AML-193 (cell line): ENCODE results near the gene WNK1.
"Not testable (repeated sequence)": the region's sequence is repeated elsewhere in the genome, so short reads cannot be mapped to it uniquely, and the experiment has no call there.

Experiments
- DNase-seq, 2 experiments: peaks; one replicate each; lab custom pipeline; 2025; lab: John Stamatoyannopoulos, UW

The WNK1 gene

GRCh38 chr12:751999-752694 is at the start of gene WNK1:
Gene WNK1, plus strand, starts transcription at chr12:752579. Its CDS starts 987 bp downstream, at chr12:753566.
- DNase-seq = peak; percentile 95 to 96

GRCh38 chr12:704516-705242 is 47.7 kb upstream of the WNK1 start:
- no peak for DNase-seq

- not testable (repeated sequence) for DNase-seq
These were observed 44.3 kb upstream of the WNK1 start for GRCh38 chr12:708084-708483.

DNA sequence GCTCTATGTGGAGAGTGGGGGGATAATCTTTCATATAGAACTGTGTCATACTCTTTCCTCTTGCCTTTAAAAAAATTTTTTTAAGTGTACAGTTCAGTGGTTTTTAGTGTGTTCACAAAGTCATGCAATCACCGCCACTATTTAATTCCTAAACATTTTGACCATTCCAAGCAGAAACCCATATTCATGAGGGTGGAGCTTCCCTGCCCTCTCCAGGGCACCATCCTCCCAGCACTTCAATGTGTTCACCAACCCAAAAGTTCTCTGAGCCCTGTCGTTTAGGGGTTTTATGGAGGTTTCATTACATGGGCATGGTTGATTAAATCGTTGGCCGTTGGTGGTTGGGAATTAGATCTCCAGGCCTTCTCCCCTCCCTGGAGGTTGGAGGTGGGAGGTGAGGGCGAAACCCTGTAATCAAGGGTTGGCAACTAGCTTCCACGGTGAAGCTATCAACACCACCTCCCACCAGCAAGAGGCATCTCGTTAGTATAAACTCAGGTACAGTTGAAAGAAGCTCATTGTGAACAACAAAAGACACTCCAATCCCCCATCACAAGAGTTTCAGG is 42.8 kb upstream of the WNK1 start:
- no peak for DNase-seq

DNA sequence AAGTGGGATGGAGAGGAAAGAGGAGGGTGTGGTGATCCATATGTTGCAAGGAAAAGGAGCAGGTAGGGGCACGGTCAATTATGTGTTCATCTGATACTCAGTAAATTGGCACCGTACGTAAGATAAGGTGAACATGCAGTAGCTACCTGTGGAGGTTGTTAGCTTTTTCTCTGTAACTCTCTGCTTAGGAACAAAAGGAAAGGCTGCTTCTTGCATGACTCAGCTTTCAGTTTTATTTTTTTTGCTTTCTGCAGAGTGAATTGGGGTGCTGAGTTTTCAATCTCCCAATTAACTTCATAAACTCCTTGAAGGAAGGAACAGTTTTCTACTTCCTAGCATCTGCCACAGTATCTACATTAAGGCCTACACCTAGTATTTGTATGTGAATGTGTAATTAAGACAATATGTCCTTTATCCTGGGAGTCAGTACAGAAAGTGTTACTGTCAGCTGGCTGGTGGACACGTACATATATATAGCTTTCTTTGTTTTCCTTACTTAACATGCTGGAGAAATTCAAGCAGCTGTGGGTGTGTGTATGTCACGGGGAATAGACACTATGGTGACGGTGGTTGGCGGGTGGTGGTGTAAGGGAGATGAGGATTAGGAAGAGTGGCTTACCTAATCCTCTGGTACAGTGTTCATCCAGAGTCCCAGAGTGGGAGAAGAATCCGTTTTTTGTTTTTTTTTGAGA is 40.1 kb upstream of the WNK1 start:
- no peak for DNase-seq

DNA sequence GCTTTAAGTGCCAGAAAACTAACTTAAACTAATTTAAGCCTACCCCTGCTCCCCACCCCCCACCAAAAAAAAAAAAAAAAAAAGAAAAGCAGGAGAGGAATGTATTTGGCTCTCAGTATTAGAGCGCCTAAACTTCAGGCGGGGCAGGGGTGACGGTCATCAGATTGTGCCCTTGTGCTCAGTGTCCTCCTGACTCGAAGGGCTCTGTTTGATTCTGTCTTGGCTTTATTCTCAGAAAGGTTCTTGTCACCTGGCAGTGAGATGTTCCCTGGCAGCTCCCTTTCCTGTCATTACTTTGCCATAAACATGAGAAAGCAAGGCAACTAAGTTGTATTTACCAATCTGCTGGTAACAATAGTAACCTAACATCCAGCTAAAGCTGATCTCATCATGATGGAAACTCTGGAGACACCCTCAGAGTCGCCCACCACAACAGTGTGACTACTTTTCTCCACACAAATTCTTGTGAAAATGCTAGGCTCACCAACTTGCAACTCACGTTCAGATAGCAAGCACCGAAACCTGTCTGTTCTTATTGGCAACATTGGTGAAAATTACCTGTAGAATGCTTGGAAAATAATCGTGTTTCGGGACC is 39.0 kb upstream of the WNK1 start:
- no peak for DNase-seq

- no peak for DNase-seq
These were observed 35.9 kb upstream of the WNK1 start for GRCh38 chr12:716506-716905.

- no peak for DNase-seq
These were observed 33.6 kb upstream of the WNK1 start for GRCh38 chr12:718756-719102.

DNA sequence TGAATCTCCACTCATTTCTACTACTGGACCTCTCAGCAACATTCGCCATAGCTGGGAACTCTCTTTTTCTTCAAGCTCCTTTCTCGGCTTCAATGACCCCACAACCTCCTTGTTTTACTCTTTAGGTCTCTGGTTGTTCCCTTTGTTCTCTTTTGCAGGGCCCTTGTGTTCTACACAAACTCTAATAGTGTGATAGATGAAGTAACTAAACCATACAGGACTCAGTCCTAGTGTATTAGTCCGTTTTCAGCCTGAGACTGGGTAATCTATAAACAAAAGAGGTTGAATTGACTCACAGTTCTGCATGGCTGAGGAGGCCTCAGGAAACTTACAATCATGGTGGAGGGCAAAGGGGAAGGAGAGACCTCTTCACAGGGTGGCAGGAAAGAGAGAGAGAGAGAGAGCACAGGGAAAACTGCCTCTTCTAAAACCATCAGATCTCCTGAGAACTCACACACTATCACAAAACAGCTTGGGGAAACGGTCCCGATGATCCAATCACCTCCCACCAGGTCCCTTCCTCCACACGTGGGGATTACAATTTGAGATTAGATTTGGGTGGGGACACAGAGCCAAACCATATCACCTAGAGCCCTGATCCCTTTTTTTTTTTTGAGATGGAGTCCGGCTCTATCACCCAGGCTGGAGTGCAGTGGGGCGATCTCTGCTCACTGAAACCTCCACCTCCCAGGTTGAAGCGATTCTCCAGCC is 32.0 kb upstream of the WNK1 start:
- no peak for DNase-seq

- peak; percentile 2 to 27 for DNase-seq
These were observed 28.1 kb upstream of the WNK1 start for GRCh38 chr12:724194-724855.

GRCh38 chr12:725076-725475 is 27.3 kb upstream of the WNK1 start:
- no peak for DNase-seq

GRCh38 chr12:726281-727140 is 25.9 kb upstream of the WNK1 start:
- no peak for DNase-seq

GRCh38 chr12:727321-727720 is 25.1 kb upstream of the WNK1 start:
- no peak for DNase-seq

GRCh38 chr12:728781-729180 is 23.6 kb upstream of the WNK1 start:
- no peak for DNase-seq

- no peak for DNase-seq
These were observed 23.2 kb upstream of the WNK1 start for GRCh38 chr12:729221-729620.

DNA sequence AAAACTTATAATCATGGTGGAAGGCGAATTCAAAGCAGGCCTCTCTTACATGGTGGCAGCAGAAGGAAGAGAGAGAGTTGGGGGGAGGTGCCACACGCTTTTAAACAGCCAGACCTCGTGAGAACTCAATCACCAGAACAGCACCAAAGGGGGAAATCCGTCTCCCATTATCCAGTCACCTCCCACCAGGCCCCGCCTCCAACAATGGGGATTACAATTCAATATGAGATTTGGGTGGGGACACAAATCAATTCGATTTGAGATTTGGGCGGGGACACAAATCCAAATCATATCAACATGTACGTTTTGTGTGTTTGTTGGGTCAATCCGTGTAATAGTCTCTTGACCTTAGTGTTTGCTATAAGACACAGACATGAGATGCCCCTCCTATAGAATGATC is 21.8 kb upstream of the WNK1 start:
- no peak for DNase-seq

GRCh38 chr12:737122-737739 is 15.1 kb upstream of the WNK1 start:
- no peak for DNase-seq

GRCh38 chr12:738712-739111 is 13.7 kb upstream of the WNK1 start:
- no peak for DNase-seq

DNA sequence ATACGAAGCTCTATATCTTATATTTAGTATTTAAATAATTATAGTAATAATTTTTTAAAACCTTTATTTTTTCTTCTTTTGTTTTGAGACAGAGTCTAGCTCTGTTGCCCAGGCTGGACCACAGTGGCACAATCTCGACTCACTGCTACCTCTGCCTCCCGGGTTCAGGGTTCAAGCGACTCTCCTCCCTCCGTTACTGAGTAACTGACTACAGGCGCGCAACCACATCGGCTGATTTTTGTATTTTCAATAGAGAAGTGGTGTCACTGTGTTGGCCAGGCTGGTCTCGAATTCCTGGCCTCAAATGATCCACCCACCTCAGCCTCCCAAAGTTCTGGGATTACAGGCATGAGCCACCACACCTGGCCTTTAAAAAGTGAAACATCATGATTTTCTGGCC is 13.0 kb upstream of the WNK1 start:
- DNase-seq = no peak

- no peak for DNase-seq
These were observed 11.5 kb upstream of the WNK1 start for GRCh38 chr12:740921-741320.
